ENCODE measurements around the gene KCNK7.
A peak's percentile ranks its signal among the peaks of the same experiment; 100 is the strongest.
"Not testable (repeated sequence)": the region's sequence is repeated elsewhere in the genome, so short reads cannot be mapped to it uniquely, and the experiment has no call there.

The KCNK7 gene

DNA sequence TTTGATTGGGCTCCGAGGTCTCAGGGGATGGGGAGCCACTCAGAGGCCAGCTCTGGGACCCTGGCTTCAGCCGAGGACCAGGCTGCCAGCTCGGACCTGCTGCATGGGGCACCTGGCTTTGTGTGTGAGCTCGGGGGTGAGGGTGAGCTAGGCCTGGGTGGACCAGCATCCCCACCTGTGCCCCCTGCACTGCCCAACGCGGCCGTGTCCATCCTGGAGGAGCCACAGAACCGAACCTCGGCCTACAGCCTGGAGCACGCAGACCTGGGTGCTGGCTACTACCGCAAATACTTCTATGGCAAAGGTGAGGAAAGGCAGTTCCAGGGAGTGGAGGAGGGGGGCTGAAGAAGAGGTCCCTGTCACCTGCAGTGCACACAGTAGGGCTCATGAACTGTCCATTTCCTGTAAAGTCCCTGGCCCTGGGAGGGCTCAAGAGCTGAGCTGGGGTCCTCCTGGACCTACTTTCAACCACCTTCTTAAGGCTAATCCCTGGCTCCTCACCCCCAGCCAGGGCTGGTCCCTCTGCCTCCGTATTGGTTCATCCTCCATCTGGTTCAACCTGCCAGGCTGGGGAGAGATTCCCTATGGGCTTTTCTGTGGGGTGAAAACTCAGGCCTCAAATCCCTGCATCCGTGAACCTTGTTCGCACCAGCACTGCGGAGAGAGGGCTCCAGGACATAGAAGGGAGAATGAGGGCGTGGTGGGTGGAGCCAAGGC lies 45.9 kb upstream of the KCNK7 start:
- Histone ChIP-seq H2AK5ac (ENCODE audit: low read length) (no peak overlapping the region), H3K27ac (ENCODE audit: low read depth, low read length) (no peak overlapping the region), H4K8ac (ENCODE audit: low read depth, low read length) (no peak overlapping the region), H3K79me1 (ENCODE audit: low read length) (peaks cover 7% of the 10 kb centered on the region), H3K9ac (ENCODE audit: low read length) (no peak overlapping the region), H2BK120ac (ENCODE audit: insufficient read depth, low read length, poor library complexity) (no peak overlapping the region), H4K12ac (ENCODE audit: low read depth, low read length) (no peak overlapping the region), H3K18ac (ENCODE audit: low read length) (no peak overlapping the region), H3K14ac (ENCODE audit: low read length) (no peak overlapping the region), H3K36me3 (ENCODE audit: control insufficient read depth in 1 of 2, insufficient read depth in 2 of 2, low read length in 2 of 2) (peaks cover 17% of the 10 kb centered on the region in 2 experiments), H2BK12ac (ENCODE audit: low read length) (no peak overlapping the region), H2BK5ac (ENCODE audit: low read depth, low read length, poor library complexity) (no peak overlapping the region), H3K79me2 (ENCODE audit: control insufficient read depth, insufficient read depth, low read length, poor library complexity) (peaks cover 5% of the 10 kb centered on the region), H4K91ac (ENCODE audit: low read depth, low read length) (no peak overlapping the region), H3K4me1 (ENCODE audit: control insufficient read depth in 1 of 2, insufficient read depth in 2 of 2, low read length in 2 of 2) (peaks cover 19 to 24% of the 10 kb centered on the region in 2 experiments), H3K4me2 (ENCODE audit: low read length) (peak overlapping the region; percentile 23), H2AFZ (ENCODE audit: insufficient read depth, low read length, poor library complexity) (no peak overlapping the region), H3K4me3 (ENCODE audit: low read depth, low read length) (no peak overlapping the region), H3K9me3 (ENCODE audit: insufficient read depth, low read depth, low read length) (peaks cover 6% of the 10 kb centered on the region), H3K4ac (ENCODE audit: low read depth, low read length) (no peak overlapping the region), H3K27me3 (ENCODE audit: insufficient read depth, low read length) (no peaks in the 10 kb centered on the region), H3K23ac (ENCODE audit: low read length) (no peak overlapping the region)
- DNase-seq, result no peak
- no CpG with 5 or more reads among the region's 16 CpGs for WGBS (ENCODE audit: extremely low coverage, insufficient coverage, insufficient read length)

DNA sequence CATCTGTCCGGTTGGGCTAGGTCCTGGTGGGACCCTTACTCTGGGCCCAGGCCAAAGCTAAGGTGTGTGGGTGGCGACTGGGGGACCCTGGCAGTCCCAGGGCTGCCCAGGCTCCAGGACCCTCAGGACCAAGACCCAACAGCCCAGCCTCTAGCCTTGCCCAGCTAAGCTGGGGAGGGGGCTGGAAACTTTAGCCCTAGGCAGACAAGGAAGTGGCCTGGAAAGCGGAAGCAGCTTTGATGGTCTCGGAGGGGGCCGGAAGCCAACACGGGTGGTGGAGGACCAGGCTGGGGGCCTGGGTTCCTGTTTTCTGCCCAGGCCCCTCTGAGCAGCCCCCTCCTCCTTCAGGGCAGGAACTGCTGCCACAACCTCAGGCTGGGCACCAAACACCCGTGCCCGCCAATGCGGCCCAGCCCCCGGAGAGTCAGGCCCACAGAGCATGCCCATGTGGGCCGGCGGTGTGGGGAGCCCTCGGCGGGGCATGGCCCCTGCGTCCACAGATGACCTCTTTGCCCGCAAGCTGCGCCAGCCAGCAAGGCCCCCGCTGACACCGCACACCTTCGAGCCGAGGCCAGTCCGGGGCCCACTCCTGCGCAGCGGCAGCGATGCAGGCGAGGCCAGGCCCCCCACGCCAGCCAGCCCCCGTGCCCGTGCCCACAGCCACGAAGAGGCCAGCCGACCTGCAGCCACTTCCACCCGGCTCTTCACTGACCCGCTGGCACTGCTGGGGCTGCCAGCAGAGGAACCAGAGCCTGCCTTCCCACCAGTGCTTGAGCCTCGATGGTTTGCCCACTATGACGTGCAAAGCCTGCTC lies 45.1 kb upstream of the KCNK7 start:
- no peak overlapping the region for H2AFZ ChIP-seq (ENCODE audit: insufficient read depth, low read length, poor library complexity)
- no CpG with 5 or more reads among the region's 35 CpGs for WGBS (ENCODE audit: extremely low coverage, insufficient coverage, insufficient read length)
- no peak overlapping the region for H3K23ac ChIP-seq (ENCODE audit: low read length)
- H3K9me3 ChIP-seq (ENCODE audit: insufficient read depth, low read depth, low read length), result peaks cover 3% of the 10 kb centered on the region
- H4K91ac ChIP-seq (ENCODE audit: low read depth, low read length), result no peak overlapping the region
- peaks cover 5% of the 10 kb centered on the region for H3K79me2 ChIP-seq (ENCODE audit: control insufficient read depth, insufficient read depth, low read length, poor library complexity)
- no peak overlapping the region for H3K18ac ChIP-seq (ENCODE audit: low read length)
- H3K4me1 ChIP-seq (ENCODE audit: control insufficient read depth in 1 of 2, insufficient read depth in 2 of 2, low read length in 2 of 2), result peaks cover 19 to 24% of the 10 kb centered on the region in 2 experiments
- no peaks in the 10 kb centered on the region for H3K27me3 ChIP-seq (ENCODE audit: insufficient read depth, low read length)
- H2AK5ac ChIP-seq (ENCODE audit: low read length), result no peak overlapping the region
- DNase-seq, result no peak
- no peak overlapping the region for H3K27ac ChIP-seq (ENCODE audit: low read depth, low read length)
- H2BK120ac ChIP-seq (ENCODE audit: insufficient read depth, low read length, poor library complexity), result no peak overlapping the region
- H4K8ac ChIP-seq (ENCODE audit: low read depth, low read length), result no peak overlapping the region
- peaks cover 18 to 19% of the 10 kb centered on the region in 2 experiments for H3K36me3 ChIP-seq (ENCODE audit: control insufficient read depth in 1 of 2, insufficient read depth in 2 of 2, low read length in 2 of 2)
- H4K12ac ChIP-seq (ENCODE audit: low read depth, low read length), result no peak overlapping the region
- no peak overlapping the region for H2BK12ac ChIP-seq (ENCODE audit: low read length)
- no peak overlapping the region for H3K4me2 ChIP-seq (ENCODE audit: low read length)
- no peak overlapping the region for H3K4me3 ChIP-seq (ENCODE audit: low read depth, low read length)
- no peak overlapping the region for H2BK5ac ChIP-seq (ENCODE audit: low read depth, low read length, poor library complexity)
- no peak overlapping the region for H3K14ac ChIP-seq (ENCODE audit: low read length)
- no peak overlapping the region for H3K9ac ChIP-seq (ENCODE audit: low read length)
- no peak overlapping the region for H3K4ac ChIP-seq (ENCODE audit: low read depth, low read length)
- peaks cover 7% of the 10 kb centered on the region for H3K79me1 ChIP-seq (ENCODE audit: low read length)

DNA sequence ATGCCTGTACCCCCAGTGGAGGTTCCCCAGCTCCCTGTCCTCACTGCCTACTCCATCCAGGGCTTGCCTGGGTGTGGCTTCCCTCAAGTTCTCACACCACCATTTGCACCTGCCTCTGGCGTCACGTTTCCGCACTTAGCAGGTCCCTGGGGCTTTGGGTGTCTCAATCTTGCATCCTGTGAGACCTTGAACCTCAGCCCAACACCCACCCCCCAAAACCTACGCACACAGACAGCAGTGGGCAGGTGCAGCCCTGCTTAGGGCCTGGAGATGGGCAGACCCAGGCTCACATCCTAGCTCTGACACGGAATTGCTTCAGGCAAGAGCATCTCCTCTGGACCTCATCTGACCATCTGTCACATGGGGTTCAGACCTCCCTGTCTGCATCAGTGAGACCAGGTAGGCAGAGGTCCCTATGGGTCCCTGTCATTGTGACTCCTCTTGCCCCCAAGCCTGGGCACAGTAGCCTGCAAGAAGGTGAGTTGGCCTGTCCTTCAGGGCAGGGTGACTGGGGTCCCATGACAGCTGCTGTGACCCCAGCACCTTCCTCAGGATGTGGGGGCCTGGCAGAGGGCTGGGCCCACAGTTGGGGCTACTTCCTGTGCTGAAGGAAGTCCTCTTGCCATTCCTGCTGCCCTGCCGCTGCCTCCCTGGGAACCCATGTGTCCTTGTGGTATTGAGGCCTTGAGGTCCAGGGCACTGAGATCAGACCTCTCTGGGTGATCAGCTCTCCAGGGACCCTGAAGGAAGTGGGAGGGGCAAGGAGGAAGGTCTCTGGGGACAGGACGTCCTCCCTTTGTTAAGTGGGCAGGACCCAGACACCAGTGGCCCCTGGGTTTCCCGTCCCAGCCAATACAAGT lies 44.3 kb upstream of the KCNK7 start:
- WGBS (ENCODE audit: extremely low coverage, insufficient coverage, insufficient read length), result no CpG with 5 or more reads among the region's 8 CpGs
- Histone ChIP-seq H2BK12ac (ENCODE audit: low read length) (no peak overlapping the region), H3K4ac (ENCODE audit: low read depth, low read length) (no peak overlapping the region), H4K8ac (ENCODE audit: low read depth, low read length) (no peak overlapping the region), H3K4me1 (ENCODE audit: control insufficient read depth in 1 of 2, insufficient read depth in 2 of 2, low read length in 2 of 2) (peaks cover 19 to 22% of the 10 kb centered on the region in 2 experiments), H3K4me2 (ENCODE audit: low read length) (no peak overlapping the region), H3K18ac (ENCODE audit: low read length) (no peak overlapping the region), H3K23ac (ENCODE audit: low read length) (no peak overlapping the region), H3K36me3 (ENCODE audit: control insufficient read depth in 1 of 2, insufficient read depth in 2 of 2, low read length in 2 of 2) (peaks cover 25 to 27% of the 10 kb centered on the region in 2 experiments), H3K14ac (ENCODE audit: low read length) (no peak overlapping the region), H2BK5ac (ENCODE audit: low read depth, low read length, poor library complexity) (no peak overlapping the region), H3K27me3 (ENCODE audit: insufficient read depth, low read length) (no peaks in the 10 kb centered on the region), H4K12ac (ENCODE audit: low read depth, low read length) (no peak overlapping the region), H3K79me1 (ENCODE audit: low read length) (peaks cover 7% of the 10 kb centered on the region), H2AFZ (ENCODE audit: insufficient read depth, low read length, poor library complexity) (no peak overlapping the region), H3K27ac (ENCODE audit: low read depth, low read length) (no peak overlapping the region), H4K91ac (ENCODE audit: low read depth, low read length) (no peak overlapping the region), H3K9ac (ENCODE audit: low read length) (no peak overlapping the region), H3K9me3 (ENCODE audit: insufficient read depth, low read depth, low read length) (peaks cover 3% of the 10 kb centered on the region), H3K79me2 (ENCODE audit: control insufficient read depth, insufficient read depth, low read length, poor library complexity) (peaks cover 5% of the 10 kb centered on the region), H2AK5ac (ENCODE audit: low read length) (no peak overlapping the region), H2BK120ac (ENCODE audit: insufficient read depth, low read length, poor library complexity) (no peak overlapping the region), H3K4me3 (ENCODE audit: low read depth, low read length) (no peak overlapping the region)
- no peak for DNase-seq

DNA sequence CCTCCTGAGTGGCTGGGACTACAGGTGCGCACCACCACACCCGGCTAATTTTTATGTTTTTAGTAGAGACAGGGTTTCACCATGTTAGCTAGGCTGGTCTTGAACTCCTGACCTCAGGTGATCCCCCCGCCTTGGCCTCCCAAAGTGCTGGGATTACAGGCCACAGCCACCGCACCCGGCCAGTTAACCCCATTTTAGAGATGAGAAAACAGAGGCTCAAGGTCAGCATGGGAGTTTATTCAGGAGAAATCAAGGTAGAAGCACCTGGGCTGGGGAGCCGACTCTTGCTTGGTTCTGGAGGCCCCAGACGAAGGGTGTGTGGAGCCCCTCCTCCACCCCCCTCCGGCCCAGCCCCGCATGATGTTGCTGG lies 43.6 kb upstream of the KCNK7 start:
- not testable (repeated sequence) for H3K79me1 ChIP-seq (ENCODE audit: low read length); H3K18ac ChIP-seq (ENCODE audit: low read length); H4K12ac ChIP-seq (ENCODE audit: low read depth, low read length); H3K14ac ChIP-seq (ENCODE audit: low read length); H2BK12ac ChIP-seq (ENCODE audit: low read length); H3K4ac ChIP-seq (ENCODE audit: low read depth, low read length); H3K27me3 ChIP-seq (ENCODE audit: insufficient read depth, low read length); H3K9ac ChIP-seq (ENCODE audit: low read length); H3K27ac ChIP-seq (ENCODE audit: low read depth, low read length); H4K8ac ChIP-seq (ENCODE audit: low read depth, low read length); H2BK5ac ChIP-seq (ENCODE audit: low read depth, low read length, poor library complexity); H3K4me2 ChIP-seq (ENCODE audit: low read length); H2AK5ac ChIP-seq (ENCODE audit: low read length); H3K79me2 ChIP-seq (ENCODE audit: control insufficient read depth, insufficient read depth, low read length, poor library complexity); H2AFZ ChIP-seq (ENCODE audit: insufficient read depth, low read length, poor library complexity); H3K4me3 ChIP-seq (ENCODE audit: low read depth, low read length); DNase-seq; H3K23ac ChIP-seq (ENCODE audit: low read length); H4K91ac ChIP-seq (ENCODE audit: low read depth, low read length); H2BK120ac ChIP-seq (ENCODE audit: insufficient read depth, low read length, poor library complexity); H3K9me3 ChIP-seq (ENCODE audit: insufficient read depth, low read depth, low read length)
- Histone ChIP-seq H3K36me3 (ENCODE audit: control insufficient read depth in 1 of 2, insufficient read depth in 2 of 2, low read length in 2 of 2) (peaks cover 29 to 34% of the 10 kb centered on the region in 2 experiments), H3K4me1 (ENCODE audit: control insufficient read depth in 1 of 2, insufficient read depth in 2 of 2, low read length in 2 of 2) (peaks cover 19 to 22% of the 10 kb centered on the region in 2 experiments)
- no CpG with 5 or more reads among the region's 9 CpGs for WGBS (ENCODE audit: extremely low coverage, insufficient coverage, insufficient read length)

Measured in trophoblast cell (in vitro differentiated cells and primary cell).